GM12878 (cell line): ENCODE data around the gene WASF2. TPM values are rescaled to one million over a fixed set of nuclear protein-coding genes. Genes with fewer than 3 reads are reported as not detected.
A peak's percentile ranks its signal among the peaks of the same experiment; 100 is the strongest.

Source experiments
- BCLAF1 ChIP-seq: fragments of 450-650 bp; IDR thresholded peaks from 2 replicates; pipeline ENCODE4 v1.6.1; 2017; ENCODE audit warnings: antibody characterized with exemption, mild to moderate bottlenecking, moderate library complexity
- CHD4 ChIP-seq: fragments of 200-600 bp; sonication (generic); IDR thresholded peaks from 2 replicates; pipeline ENCODE4 v1.6.1; 2016; ENCODE audit warnings: mild to moderate bottlenecking
- CTCF ChIP-seq, 3 experiments: IDR thresholded peaks in 2 of 3; conservative IDR thresholded peaks in 1 of 3; 2 replicates each; pipeline ENCODE4 v1.5.1; 2011; ENCODE audit warnings: low read depth in 3 of 3, low read length in 3 of 3, mild to moderate bottlenecking in 3 of 3, control low read depth in 2 of 3, moderate library complexity in 2 of 3, inconsistent platforms in 1 of 3, mixed read lengths in 1 of 3; ENCODE audit not compliant: control insufficient read depth in 2 of 3, insufficient read depth in 1 of 3; ENCODE audit errors: extremely low read depth in 1 of 3
- EED ChIP-seq: sonication (generic); IDR thresholded peaks from 2 replicates; pipeline ENCODE4 v1.6.1; 2016; ENCODE audit warnings: antibody characterized with exemption, low read depth
- EGR1 ChIP-seq, 2 experiments: IDR thresholded peaks; 1 replicate in 1 of 2; 2 replicates in 1 of 2; pipeline ENCODE4 v1.6.1; 2011 to 2012; ENCODE audit warnings: low read depth in 2 of 2, low read length in 2 of 2, borderline replicate concordance in 1 of 2, mild to moderate bottlenecking in 1 of 2, moderate library complexity in 1 of 2
- HDAC6 ChIP-seq: fragments of 200-600 bp; sonication (generic); IDR thresholded peaks from one replicate; pipeline ENCODE4 v1.8.0; 2017; ENCODE audit warnings: antibody characterized with exemption; ENCODE audit not compliant: unreplicated experiment
- LARP7 ChIP-seq: fragments of 450-650 bp; IDR thresholded peaks from 2 replicates; pipeline ENCODE4 v1.6.1; 2017; ENCODE audit warnings: mild to moderate bottlenecking
- NR2F1 ChIP-seq: fragments of 450-650 bp; conservative IDR thresholded peaks from 2 replicates; pipeline ENCODE4 v1.6.1; 2017; ENCODE audit warnings: mild to moderate bottlenecking
- RAD51 ChIP-seq: fragments of 450-650 bp; IDR thresholded peaks from 2 replicates; pipeline ENCODE4 v1.6.1; 2016; ENCODE audit warnings: moderate library complexity, mild to moderate bottlenecking, inconsistent platforms
- polyA plus RNA-seq, 11 experiments: library from polyadenylated mRNA; depleted of rRNA in 4 of 11; unstranded in 6 of 11; stranded (reverse) in 5 of 11; fragments of >200 nt; fragmentation: Nextera tagmentation in 4 of 11; fragmentation: Illumina TruSeq in 1 of 11; extraction: Ambion mirVana in 4 of 11; extraction: Trizol in 1 of 11; gene quantifications; 1 replicate in 1 of 11; 2 replicates in 10 of 11; pipeline versions ENCODE4 v1.2.1 to v1.2.3, GENCODE V29; 2011 to 2016; ENCODE audit warnings: inconsistent platforms in 2 of 11, missing spikeins in 2 of 11, low read depth in 1 of 11
- total RNA-seq, 4 experiments: library from RNA; depleted of rRNA in 3 of 4; stranded (reverse); fragments of >200 nt in 3 of 4; fragmentation: Illumina TruSeq in 1 of 4; extraction: Trizol in 1 of 4; gene quantifications; 2 replicates each; pipeline versions ENCODE4 v1.2.1 to v1.2.3, GENCODE V29; 2013 to 2021

WASF2 gene
- total and polyA plus RNA-seq, 10 of the 15 experiments (the other 5 are each of a cell fraction or from before 2014, with no cell fraction given) = 7.0 to 111 (median 37.1) TPM

- peak; percentile 32 to 68 (median 50); a peak in 3 of 6 replicates for TF ChIP-seq CTCF (IDR thresholded peaks at IDR 0.05 in 2 of 3, conservative IDR thresholded peaks at IDR 0.05 in 1 of 3; ENCODE audit: control insufficient read depth in 2 of 3, extremely low read depth in 1 of 3, insufficient read depth in 1 of 3, low read depth in 3 of 3, low read length in 3 of 3)
- TF ChIP-seq LARP7 = peak; percentile 81
- TF ChIP-seq CHD4 = no peak
- no peak for TF ChIP-seq HDAC6
- no peak for TF ChIP-seq BCLAF1
- TF ChIP-seq EED = peak; percentile 69
- no peak for TF ChIP-seq RAD51
- peak in 1 of 2 experiments; percentile 62; a peak in 2 of 3 replicates for TF ChIP-seq EGR1 (IDR thresholded peaks at IDR 0.05; ENCODE audit: borderline replicate concordance in 1 of 2, low read depth in 2 of 2, low read length in 2 of 2)
- 0 out of 2 replicates have a peak, but pooled peaks have one; percentile 40 for TF ChIP-seq NR2F1
Observed at GRCh38 chr1:27366411-27367159, 123.4 kb downstream of the WASF2 start, which contains the start of gene MAP3K6 (continued).
